ENCODE results near the gene GAPVD1. TPM values are rescaled to one million over a fixed set of nuclear protein-coding genes. Genes with fewer than 3 reads are reported as not detected.

GAPVD1 gene
- total and polyA plus RNA-seq, 2 of the 13 experiments (the other 11 are each of a cell fraction or from before 2014, with no cell fraction given): 11.1 to 33.2 TPM

DNA sequence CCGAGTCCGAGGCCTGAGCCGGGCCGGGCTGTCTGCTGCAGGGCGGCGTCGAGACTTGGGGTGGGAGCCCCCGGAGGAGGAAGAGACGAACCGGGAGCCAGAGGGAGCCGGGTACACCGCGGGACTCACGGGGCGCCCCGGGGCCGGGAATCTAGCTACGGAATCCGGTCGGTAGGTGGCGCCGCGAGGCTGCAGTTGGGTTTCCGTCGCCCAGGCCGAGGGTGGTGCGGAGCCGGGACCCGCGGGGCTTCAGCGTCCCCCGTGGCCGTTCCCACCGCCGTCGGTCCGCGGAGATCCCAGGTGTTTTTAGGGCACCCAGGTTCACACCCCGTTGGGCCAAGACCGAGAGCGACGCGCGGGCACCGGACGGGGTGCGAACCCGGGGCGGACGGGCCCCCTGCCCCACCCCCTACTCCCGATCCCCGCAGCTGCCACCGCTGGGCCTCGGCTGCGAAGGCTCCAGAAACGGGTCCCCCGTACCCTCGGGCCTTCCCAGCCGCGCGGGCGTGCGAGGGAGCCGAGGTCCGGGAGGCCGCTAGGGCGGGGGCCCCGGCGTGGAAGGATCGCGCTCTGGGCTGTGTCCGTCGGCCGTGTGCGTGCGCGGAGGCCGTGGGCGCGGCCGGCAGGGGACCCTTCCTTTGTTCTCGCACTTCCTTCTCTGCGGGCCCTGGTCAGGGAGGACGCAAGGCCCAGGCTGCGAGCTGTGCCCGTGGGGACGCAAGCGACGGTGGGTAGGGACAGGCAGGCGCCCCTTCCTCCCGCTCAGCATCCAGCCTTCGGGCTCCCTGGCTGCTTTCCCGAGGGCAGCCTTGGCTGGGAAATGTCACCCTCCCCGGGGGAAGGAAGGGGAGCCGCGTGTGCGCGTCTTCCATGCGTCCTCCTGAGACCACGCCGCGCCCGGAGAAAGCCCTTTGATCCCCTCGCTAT, 146.6 kb downstream of the GAPVD1 start (continued):
- TF ChIP-seq SNAPC4 (CRISPR knock-in tag; IDR thresholded peaks at IDR 0.05) (peak; percentile 33; the same call in 1 of the 2 replicates), ZNF329 (CRISPR knock-in tag; IDR thresholded peaks at IDR 0.05; ENCODE audit: low read depth) (no peak), POLR2A (IDR thresholded peaks at IDR 0.05; ENCODE audit: insufficient read depth in 1 of 2, low read depth in 2 of 2, low read length in 2 of 2) (no peak), ZEB1 (IDR thresholded peaks at IDR 0.05; ENCODE audit: insufficient replicate concordance, low read depth) (no peak), ZBTB46 (CRISPR knock-in tag; IDR thresholded peaks at IDR 0.05; ENCODE audit: borderline replicate concordance) (no peak), SOX13 (IDR thresholded peaks at IDR 0.05) (no peak), SOX13 (CRISPR knock-in tag; conservative IDR thresholded peaks at IDR 0.05 in 1 of 2, IDR thresholded peaks at IDR 0.05 in 1 of 2) (peak in 1 of 2 experiments; percentile 13; a peak in 1 of 4 replicates), SALL1 (CRISPR knock-in tag; IDR thresholded peaks at IDR 0.05) (peak; percentile 30; the same call in 1 of the 2 replicates), ZNF639 (CRISPR knock-in tag; conservative IDR thresholded peaks at IDR 0.05) (0 out of 2 replicates have a peak, but pooled peaks have one; percentile 45), ARNTL (CRISPR knock-in tag; IDR thresholded peaks at IDR 0.05) (0 out of 2 replicates have a peak, but pooled peaks have one; percentile 10), TCF12 (IDR thresholded peaks at IDR 0.05) (no peak), TCF12 (CRISPR knock-in tag; IDR thresholded peaks at IDR 0.05) (no peak), AGO2 (optimal IDR thresholded peaks at IDR 0.05; ENCODE audit: low read depth, low read length) (no peak), HOXA5 (CRISPR knock-in tag; IDR thresholded peaks at IDR 0.05) (0 out of 2 replicates have a peak, but pooled peaks have one; percentile 22), REPIN1 (CRISPR knock-in tag; IDR thresholded peaks at IDR 0.05; ENCODE audit: borderline replicate concordance, low read depth) (0 out of 2 replicates have a peak, but pooled peaks have one; percentile 56), PHB2 (IDR thresholded peaks at IDR 0.05; ENCODE audit: partially characterized antibody) (no peak), ZBTB39 (CRISPR knock-in tag; IDR thresholded peaks at IDR 0.05) (0 out of 2 replicates have a peak, but pooled peaks have one; percentile 25)
